AG10803 (cell line): ENCODE measurements around the gene MAST1.

ENCODE experiments used
- DNase-seq: peaks from one replicate; pipeline ENCODE4 v3.0.0; 2010; ENCODE audit warnings: low read depth
- H3K4me3 ChIP-seq: 2 replicates; pipeline ENCODE4 v1.5.1; 2011; ENCODE audit warnings: mild to moderate bottlenecking, low read length, control low read depth
- TF ChIP-seq, protein P1 (sequence below): conservative IDR thresholded peaks from 2 replicates; pipeline ENCODE4 v1.5.1; 2011; ENCODE audit warnings: mild to moderate bottlenecking, low read length, control low read depth, inconsistent platforms

Gene MAST1

DNA sequence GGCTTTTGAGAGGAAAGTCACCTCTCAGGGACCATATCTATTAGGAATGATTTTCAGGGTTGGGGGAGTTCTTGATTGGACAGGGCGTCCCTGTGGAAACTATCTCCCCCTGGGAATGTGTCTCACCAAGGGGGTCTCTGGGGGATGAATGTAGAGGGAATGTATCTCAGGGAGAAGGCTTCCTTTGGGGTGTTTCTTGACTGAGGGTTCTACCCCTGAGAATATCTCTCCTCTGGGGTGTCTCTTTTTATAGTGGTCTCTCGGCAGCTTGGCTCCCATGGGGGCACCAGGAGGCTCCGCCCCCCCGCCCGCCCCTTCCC, 4.9 kb upstream of the MAST1 start:
- no peak overlapping the region for H3K4me3 ChIP-seq
- no peak for DNase-seq
- TF ChIP-seq, protein P1, sequence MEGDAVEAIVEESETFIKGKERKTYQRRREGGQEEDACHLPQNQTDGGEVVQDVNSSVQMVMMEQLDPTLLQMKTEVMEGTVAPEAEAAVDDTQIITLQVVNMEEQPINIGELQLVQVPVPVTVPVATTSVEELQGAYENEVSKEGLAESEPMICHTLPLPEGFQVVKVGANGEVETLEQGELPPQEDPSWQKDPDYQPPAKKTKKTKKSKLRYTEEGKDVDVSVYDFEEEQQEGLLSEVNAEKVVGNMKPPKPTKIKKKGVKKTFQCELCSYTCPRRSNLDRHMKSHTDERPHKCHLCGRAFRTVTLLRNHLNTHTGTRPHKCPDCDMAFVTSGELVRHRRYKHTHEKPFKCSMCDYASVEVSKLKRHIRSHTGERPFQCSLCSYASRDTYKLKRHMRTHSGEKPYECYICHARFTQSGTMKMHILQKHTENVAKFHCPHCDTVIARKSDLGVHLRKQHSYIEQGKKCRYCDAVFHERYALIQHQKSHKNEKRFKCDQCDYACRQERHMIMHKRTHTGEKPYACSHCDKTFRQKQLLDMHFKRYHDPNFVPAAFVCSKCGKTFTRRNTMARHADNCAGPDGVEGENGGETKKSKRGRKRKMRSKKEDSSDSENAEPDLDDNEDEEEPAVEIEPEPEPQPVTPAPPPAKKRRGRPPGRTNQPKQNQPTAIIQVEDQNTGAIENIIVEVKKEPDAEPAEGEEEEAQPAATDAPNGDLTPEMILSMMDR: no peak

DNA sequence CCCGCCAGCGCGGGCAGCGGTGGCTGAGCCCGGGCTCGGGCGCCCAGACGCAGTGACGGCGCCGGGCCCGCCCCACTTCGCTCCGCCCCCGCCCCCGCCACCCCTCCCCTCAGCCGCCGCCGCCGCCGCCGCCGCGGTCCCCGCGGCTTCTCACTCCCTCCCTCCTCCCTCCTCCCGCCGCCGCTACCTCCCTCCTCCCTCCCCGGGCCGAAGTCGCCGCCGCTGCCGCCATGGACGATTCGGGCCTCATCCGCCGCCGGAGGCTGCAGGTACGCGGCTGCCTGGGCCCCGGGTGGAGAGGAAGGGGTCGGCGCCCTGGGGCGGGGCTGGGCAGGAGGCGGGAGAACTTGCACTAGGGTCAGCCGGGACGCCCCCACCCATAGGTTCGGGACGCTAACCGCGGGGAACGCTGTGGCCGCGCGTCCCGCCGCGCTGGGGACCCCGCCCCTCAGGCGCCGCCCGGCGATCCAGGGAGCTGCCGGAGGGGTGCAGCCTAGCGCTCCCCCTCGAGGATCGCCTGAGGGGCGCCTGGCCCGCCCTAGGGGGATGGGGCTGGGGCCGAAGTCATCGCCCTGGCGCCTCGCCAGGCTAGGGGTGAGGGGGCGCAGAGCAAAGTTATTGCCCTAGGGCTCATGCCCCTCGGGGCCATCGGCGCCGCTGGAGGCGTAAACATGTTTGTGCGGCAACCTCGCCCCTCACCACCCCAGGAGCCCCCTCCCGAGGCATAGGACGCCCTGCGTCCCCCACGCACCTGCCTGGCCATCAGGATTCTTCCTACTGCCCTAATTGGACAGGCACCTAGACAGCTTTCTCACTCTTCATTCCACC, 4.4 kb upstream of the MAST1 start:
- H3K4me3 ChIP-seq: peak overlapping the region; percentile 37
- TF ChIP-seq, protein P1: no peak
- DNase-seq: no peak

DNA sequence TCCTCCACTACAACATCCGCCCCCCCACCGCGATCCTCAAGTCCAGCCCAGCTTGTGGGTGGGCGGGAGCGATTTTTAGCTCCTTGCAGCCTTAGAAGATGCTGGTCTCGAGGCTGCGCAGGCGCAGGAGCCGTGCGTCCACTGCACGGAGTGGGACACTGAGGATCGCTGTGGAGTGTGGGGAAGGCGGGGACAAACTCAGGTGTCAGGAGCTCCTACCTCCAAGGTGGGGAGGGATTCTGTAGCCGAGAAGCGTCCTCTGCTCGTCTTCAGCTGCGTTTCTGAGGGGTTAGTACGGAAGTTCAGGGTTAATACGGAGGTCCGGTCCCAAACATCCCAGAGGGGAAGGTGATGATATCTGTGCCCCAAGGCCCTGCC, 3.8 kb upstream of the MAST1 start, which contains the start of gene RTBDN:
TSS of gene RTBDN (minus strand) at position 14 of the 378 bp plus-strand sequence. CDS start 4,600 bp downstream, outside the sequence.
- DNase-seq: no peak
- peak within 1 kb of the TSS; percentile 37 for H3K4me3 ChIP-seq
- TF ChIP-seq, protein P1: no peak

DNA sequence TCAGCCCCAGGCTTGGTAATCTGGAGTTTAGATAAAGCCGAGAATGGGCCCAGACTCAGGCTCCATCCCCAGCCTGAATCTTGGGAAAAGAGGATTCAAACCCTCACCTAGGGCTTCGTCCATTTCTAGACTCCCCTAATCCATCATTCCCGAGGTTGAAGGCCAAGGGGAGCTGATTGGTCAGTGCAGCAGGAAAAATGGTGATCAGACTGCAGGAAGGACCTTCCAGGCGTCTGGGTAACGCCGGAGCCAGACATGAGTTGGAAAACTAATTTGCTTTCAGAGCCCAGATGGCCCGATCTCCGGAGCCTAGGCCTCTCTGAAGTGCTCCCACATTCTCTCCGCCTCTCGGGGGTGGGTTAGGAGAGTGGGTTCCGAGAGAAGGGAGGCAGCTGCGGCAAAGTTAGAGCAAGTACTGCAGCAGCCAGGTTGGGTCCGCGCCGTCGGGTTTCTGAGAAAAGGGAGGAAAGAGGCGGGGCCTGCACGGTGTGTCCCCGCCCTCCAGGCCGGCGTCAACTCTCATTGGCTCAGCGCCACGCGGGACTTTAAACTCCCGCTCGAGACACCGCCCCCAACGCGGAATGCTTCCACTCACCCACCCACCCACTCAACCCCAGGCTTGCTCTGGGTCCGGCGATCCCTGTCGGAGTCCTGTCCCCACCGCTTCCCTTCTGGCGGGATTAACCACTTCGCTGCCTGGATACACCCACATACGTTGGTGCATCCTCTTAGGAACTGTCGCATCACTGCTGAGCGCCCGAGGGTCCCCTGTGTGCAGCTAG, 3.1 kb upstream of the MAST1 start:
- no peak overlapping the region for H3K4me3 ChIP-seq
- TF ChIP-seq, protein P1: no peak
- DNase-seq: no peak

DNA sequence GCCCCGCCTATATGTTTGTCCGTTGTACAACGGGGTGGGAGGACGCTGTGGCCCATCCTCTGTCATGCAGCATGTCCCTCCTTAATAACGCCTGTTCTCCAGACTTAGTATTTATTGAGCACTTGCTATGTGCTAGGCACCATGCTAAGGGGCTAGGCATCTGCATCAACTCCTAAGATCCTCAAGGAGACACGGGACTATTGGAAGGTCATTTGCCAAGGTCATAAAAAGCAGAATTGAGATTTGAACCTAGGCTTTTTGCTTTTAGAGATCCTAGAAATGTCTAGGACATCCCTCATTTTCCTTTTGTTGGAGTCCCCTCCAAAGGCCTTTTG, 1.8 kb upstream of the MAST1 start:
- TF ChIP-seq, protein P1: no peak
- H3K4me3 ChIP-seq: no peak overlapping the region
- DNase-seq: no peak

DNA sequence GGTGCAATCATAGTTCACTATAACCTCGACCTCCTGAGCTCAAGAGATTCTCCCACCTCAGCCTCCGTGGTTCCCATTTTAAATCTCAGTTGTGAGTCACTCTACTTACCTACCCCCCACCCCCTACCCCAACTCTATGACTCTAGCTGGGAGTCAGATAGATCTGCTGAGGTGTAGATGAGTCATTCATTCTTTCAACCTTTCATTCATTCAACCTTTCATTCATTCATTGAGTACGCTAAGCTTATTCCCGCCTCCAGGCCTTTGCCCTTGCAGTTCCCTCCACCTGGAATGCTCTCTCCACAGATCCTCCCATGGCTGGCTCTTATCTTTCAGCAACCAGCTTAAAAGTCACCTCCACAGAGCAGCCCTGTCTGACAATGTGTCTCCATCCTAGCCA, 1.1 kb upstream of the MAST1 start:
- DNase-seq: no peak
- TF ChIP-seq, protein P1: no peak
- H3K4me3 ChIP-seq: no peak overlapping the region
